ENCODE measurements around the gene PUSL1. TPM values are rescaled to one million over a fixed set of nuclear protein-coding genes. Genes with fewer than 3 reads are reported as not detected.

The PUSL1 gene
- total and polyA plus RNA-seq, 8 donors, result 5.9 to 64.9 (median 25.5) TPM; not detected in 1

- TF ChIP-seq POLR2A (IDR thresholded peaks at IDR 0.05) (no peak), EP300 (IDR thresholded peaks at IDR 0.05) (no peak), POLR2AphosphoS5 (IDR thresholded peaks at IDR 0.05) (no peak)
- TF ChIP-seq, protein P1, sequence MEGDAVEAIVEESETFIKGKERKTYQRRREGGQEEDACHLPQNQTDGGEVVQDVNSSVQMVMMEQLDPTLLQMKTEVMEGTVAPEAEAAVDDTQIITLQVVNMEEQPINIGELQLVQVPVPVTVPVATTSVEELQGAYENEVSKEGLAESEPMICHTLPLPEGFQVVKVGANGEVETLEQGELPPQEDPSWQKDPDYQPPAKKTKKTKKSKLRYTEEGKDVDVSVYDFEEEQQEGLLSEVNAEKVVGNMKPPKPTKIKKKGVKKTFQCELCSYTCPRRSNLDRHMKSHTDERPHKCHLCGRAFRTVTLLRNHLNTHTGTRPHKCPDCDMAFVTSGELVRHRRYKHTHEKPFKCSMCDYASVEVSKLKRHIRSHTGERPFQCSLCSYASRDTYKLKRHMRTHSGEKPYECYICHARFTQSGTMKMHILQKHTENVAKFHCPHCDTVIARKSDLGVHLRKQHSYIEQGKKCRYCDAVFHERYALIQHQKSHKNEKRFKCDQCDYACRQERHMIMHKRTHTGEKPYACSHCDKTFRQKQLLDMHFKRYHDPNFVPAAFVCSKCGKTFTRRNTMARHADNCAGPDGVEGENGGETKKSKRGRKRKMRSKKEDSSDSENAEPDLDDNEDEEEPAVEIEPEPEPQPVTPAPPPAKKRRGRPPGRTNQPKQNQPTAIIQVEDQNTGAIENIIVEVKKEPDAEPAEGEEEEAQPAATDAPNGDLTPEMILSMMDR (IDR thresholded peaks at IDR 0.05), result no peak
- no peaks in the 10 kb centered on the region for H3K9me3 ChIP-seq
- H3K36me3 ChIP-seq, result peaks cover 0 to 23% (median 8%) of the 10 kb centered on the region in 4 donors
- peaks cover 63 to 73% (median 72%) of the 10 kb centered on the region in 4 donors for H3K4me1 ChIP-seq
- 45 to 70% (median 65%) methylated on average over 23 to 29 of the region's 29 CpGs for WGBS, 5 donors
- H3K4me3 ChIP-seq, result peak overlapping the region in 1 of 4 donors; percentile 22
- H3K27ac ChIP-seq, result peak overlapping the region in 4 of 5 donors; percentile 50 to 72 (median 63)
- DNase-seq, result peak in 1 of 2 donors; percentile 72
- H3K27me3 ChIP-seq, result peaks cover 0 to 54% (median 36%) of the 10 kb centered on the region in 3 donors
- intact Hi-C loops (cut with DNase I; ENCODE audit: low total_unique reads), result no loop called here
Observed at GRCh38 chr1:1351511-1352427, 43.4 kb downstream of the PUSL1 start.

- Histone ChIP-seq H3K9me3 (no peaks in the 10 kb centered on the region), H3K27me3 (peaks cover 0 to 65% (median 45%) of the 10 kb centered on the region in 3 donors), H3K27ac (peak overlapping the region in 2 of 5 donors; percentile 64 to 72), H3K4me1 (peaks cover 55 to 71% (median 67%) of the 10 kb centered on the region in 4 donors), H3K36me3 (peaks cover 0 to 23% (median 8%) of the 10 kb centered on the region in 4 donors), H3K4me3 (no peak overlapping the region)
- DNase-seq, result no peak
- TF ChIP-seq, protein P1 (IDR thresholded peaks at IDR 0.05), result no peak
- 8 to 27% (median 21%) methylated on average over 2 to 5 of the region's 5 CpGs for WGBS, 5 donors
- intact Hi-C loops (cut with DNase I; ENCODE audit: low total_unique reads), result no loop called here
Observed at GRCh38 chr1:1352786-1353388, 44.5 kb downstream of the PUSL1 start.

GRCh38 chr1:1353389-1354151, 45.2 kb downstream of the PUSL1 start:
- peaks cover 54 to 72% (median 67%) of the 10 kb centered on the region in 4 donors for H3K4me1 ChIP-seq
- peaks cover 0 to 23% (median 8%) of the 10 kb centered on the region in 4 donors for H3K36me3 ChIP-seq
- no peak for DNase-seq
- H3K9me3 ChIP-seq, result no peaks in the 10 kb centered on the region
- no peak overlapping the region for H3K4me3 ChIP-seq
- H3K27ac ChIP-seq, result peak overlapping the region in 2 of 5 donors; percentile 64 to 72
- intact Hi-C loops (cut with DNase I; ENCODE audit: low total_unique reads), result no loop called here
- 22 to 41% (median 29%) methylated on average over 20 to 28 of the region's 28 CpGs for WGBS, 5 donors
- TF ChIP-seq POLR2AphosphoS5 (IDR thresholded peaks at IDR 0.05) (no peak), EP300 (IDR thresholded peaks at IDR 0.05) (no peak), POLR2A (IDR thresholded peaks at IDR 0.05) (no peak)
- TF ChIP-seq, protein P1 (IDR thresholded peaks at IDR 0.05), result no peak
- H3K27me3 ChIP-seq, result peaks cover 0 to 72% (median 48%) of the 10 kb centered on the region in 3 donors

All from stomach (tissue), 9 donors.